ENCODE data around the gene ZNF486.

GRCh38 chr19:20154636-20155035 is 12.4 kb upstream of the ZNF486 start:
- TF ChIP-seq, protein P1, sequence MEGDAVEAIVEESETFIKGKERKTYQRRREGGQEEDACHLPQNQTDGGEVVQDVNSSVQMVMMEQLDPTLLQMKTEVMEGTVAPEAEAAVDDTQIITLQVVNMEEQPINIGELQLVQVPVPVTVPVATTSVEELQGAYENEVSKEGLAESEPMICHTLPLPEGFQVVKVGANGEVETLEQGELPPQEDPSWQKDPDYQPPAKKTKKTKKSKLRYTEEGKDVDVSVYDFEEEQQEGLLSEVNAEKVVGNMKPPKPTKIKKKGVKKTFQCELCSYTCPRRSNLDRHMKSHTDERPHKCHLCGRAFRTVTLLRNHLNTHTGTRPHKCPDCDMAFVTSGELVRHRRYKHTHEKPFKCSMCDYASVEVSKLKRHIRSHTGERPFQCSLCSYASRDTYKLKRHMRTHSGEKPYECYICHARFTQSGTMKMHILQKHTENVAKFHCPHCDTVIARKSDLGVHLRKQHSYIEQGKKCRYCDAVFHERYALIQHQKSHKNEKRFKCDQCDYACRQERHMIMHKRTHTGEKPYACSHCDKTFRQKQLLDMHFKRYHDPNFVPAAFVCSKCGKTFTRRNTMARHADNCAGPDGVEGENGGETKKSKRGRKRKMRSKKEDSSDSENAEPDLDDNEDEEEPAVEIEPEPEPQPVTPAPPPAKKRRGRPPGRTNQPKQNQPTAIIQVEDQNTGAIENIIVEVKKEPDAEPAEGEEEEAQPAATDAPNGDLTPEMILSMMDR (IDR thresholded peaks at IDR 0.05) = no peak
- TF ChIP-seq EZH2 (IDR thresholded peaks at IDR 0.05; ENCODE audit: borderline replicate concordance, insufficient read depth, low read depth, low read length, poor library complexity, severe bottlenecking) = no peak

Measured in B cell (primary cell).